ENCODE measurements around the gene CNOT3. TPM values are rescaled to one million over a fixed set of nuclear protein-coding genes. Genes with fewer than 3 reads are reported as not detected.

CNOT3 gene
- total and polyA plus RNA-seq, 9 of the 15 experiments (the other 6 are each of a cell fraction or from before 2014, with no cell fraction given) = 0.27 to 60.4 (median 9.9) TPM

DNA sequence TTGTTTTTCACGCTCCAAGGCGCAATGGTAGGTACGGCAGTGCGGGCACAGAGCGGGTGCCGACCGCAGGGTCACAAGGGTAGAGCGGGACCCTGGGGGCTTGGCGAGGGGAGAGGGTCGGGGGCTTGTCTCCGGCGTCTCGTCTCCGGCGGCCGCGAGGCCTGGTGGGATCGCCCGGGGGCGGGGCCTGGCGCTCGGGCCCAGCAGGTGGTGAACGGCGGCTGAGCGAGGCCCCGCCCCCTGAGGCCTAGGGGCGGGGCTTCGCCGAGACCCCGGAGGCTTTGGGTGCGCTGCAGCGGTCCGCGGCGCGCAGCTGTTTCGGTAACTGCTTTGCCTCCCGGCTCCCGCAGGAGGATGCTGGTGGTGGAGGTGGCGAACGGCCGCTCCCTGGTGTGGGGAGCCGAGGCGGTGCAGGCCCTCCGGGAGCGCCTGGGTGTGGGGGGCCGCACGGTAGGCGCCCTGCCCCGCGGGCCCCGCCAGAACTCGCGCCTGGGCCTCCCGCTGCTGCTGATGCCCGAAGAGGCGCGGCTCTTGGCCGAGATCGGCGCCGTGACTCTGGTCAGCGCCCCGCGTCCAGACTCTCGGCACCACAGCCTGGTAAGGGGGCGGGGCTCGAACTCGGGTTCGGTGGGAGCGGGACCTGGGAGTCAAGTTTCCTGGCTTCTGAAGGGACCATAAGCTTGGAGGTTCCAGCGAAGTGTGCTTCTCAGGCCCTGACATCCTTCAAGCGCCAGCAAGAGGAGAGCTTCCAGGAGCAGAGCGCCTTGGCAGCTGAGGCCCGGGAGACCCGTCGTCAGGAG lies 53.6 kb downstream of the CNOT3 start, which contains the start of gene TSEN34 (continued):
- TF ChIP-seq AFF4 (CRISPR knock-in tag; IDR thresholded peaks at IDR 0.05) (peak; percentile 62; the same call in 1 of the 2 replicates), POLR2B (IDR thresholded peaks at IDR 0.05; ENCODE audit: low read depth, partially characterized antibody) (peak; percentile 26), GATAD2A (IDR thresholded peaks at IDR 0.05) (no peak), RBM39 (optimal IDR thresholded peaks at IDR 0.05; ENCODE audit: low read depth, low read length) (no peak), ZMIZ1 (IDR thresholded peaks at IDR 0.05; ENCODE audit: low read depth in 2 of 2, low read length in 2 of 2) (peak in 1 of 2 experiments; percentile 24; a peak in 1 of 4 replicates), L3MBTL2 (IDR thresholded peaks at IDR 0.05) (peak; percentile 60), CCNT2 (IDR thresholded peaks at IDR 0.05; ENCODE audit: borderline replicate concordance, extremely low read depth, insufficient read length, low read depth, low read length) (peak; percentile 78), RBFOX2 (IDR thresholded peaks at IDR 0.05; ENCODE audit: low read depth, low read length) (peak; percentile 1; the same call in 1 of the 2 replicates), IFI16 (CRISPR knock-in tag; IDR thresholded peaks at IDR 0.05) (no peak), ESRRA (IDR thresholded peaks at IDR 0.05; ENCODE audit: borderline replicate concordance, low read depth) (0 out of 2 replicates have a peak, but pooled peaks have one; percentile 10), NONO (IDR thresholded peaks at IDR 0.05; ENCODE audit: low read depth in 2 of 2, low read length in 1 of 2) (peak in 1 of 2 experiments; percentile 79; a peak in 1 of 4 replicates), ELF1 (tag; IDR thresholded peaks at IDR 0.05) (peak; percentile 14; the same call in 1 of the 2 replicates), POLR2G (IDR thresholded peaks at IDR 0.05; ENCODE audit: low read depth, low read length) (peak; percentile 73)
- TF ChIP-seq, protein P1, sequence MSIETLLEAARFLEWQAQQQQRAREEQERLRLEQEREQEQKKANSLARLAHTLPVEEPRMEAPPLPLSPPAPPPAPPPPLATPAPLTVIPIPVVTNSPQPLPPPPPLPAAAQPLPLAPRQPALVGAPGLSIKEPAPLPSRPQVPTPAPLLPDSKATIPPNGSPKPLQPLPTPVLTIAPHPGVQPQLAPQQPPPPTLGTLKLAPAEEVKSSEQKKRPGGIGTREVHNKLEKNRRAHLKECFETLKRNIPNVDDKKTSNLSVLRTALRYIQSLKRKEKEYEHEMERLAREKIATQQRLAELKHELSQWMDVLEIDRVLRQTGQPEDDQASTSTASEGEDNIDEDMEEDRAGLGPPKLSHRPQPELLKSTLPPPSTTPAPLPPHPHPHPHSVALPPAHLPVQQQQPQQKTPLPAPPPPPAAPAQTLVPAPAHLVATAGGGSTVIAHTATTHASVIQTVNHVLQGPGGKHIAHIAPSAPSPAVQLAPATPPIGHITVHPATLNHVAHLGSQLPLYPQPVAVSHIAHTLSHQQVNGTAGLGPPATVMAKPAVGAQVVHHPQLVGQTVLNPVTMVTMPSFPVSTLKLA (conservative IDR thresholded peaks at IDR 0.05) = peak; percentile 40 to 53
- TF ChIP-seq, protein P2, sequence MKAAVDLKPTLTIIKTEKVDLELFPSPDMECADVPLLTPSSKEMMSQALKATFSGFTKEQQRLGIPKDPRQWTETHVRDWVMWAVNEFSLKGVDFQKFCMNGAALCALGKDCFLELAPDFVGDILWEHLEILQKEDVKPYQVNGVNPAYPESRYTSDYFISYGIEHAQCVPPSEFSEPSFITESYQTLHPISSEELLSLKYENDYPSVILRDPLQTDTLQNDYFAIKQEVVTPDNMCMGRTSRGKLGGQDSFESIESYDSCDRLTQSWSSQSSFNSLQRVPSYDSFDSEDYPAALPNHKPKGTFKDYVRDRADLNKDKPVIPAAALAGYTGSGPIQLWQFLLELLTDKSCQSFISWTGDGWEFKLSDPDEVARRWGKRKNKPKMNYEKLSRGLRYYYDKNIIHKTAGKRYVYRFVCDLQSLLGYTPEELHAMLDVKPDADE (conservative IDR thresholded peaks at IDR 0.05; ENCODE audit: control insufficient read depth, low read depth, low read length) = peak; percentile 48; the same call in 1 of the 2 replicates

Data from K562 (cell line).